ENCODE measurements around the gene SLC8A1.

SLC8A1 gene

DNA sequence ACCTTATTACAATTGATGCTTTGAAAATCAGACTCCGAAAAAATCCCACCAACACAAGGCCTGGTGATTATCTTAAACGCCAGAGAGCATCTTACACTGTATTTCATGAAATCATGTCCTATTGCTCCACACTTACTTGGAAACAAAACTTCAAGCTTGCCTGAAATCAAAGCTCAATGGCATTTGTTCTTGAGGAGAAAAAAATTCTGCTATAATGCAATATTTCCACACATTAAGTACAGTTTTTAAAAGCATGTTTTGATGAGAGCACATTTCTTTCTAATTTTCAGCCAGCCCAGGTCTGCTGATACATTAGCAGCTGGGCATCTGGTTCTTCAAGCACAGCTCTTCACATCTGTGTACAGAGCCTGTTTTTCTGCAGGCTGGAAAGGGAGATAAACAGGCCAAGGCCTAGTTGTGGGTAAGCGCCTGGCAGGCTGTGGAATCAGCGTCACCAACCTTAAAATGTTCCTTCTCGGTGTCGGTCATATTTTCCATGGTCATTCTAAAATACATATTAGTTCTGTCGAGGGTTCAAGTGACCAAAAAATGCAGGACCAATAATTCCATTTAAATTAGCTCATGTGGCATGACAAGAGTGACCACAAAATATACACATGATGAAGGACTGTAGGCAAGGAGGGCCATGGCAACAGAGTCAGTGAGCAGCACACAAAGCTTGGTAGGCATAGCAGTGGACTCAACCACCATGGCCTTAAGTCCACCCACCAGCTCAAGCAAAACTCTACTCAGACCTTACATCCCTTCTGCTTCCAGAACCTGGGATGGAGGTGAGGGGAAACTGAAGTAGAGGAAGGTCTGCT lies 20.9 kb downstream of the SLC8A1 start:
- H3K4me3 ChIP-seq (ENCODE audit: low read depth, low read length) = no peak overlapping the region

DNA sequence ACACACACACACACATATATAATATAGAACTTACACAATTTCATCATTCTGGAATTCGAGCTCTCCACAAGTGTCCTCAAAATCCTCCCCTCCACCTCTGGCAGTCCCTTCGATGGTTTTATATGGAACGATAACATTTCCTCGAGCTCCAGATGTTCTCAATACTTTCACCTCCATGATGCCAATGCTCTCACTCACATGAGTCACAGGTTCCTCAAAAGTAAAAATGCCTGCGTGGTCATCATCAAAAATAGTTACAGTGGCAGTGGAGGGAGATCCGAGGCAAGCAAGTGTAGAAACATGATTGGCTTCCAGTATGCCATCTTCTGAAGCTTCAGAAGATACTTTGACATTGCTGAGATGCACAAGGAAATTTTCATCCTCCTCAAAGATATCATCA lies 23.5 kb downstream of the SLC8A1 start:
- H3K4me3 ChIP-seq (ENCODE audit: low read depth, low read length) = no peak overlapping the region

- H3K4me3 ChIP-seq (ENCODE audit: low read depth, low read length) = no peak overlapping the region
Measured at GRCh38 chr2:40421631-40422297, 30.1 kb downstream of the SLC8A1 start.

GRCh38 chr2:40420478-40420877 lies 31.4 kb downstream of the SLC8A1 start:
- no peak overlapping the region for H3K4me3 ChIP-seq (ENCODE audit: low read depth, low read length)

DNA sequence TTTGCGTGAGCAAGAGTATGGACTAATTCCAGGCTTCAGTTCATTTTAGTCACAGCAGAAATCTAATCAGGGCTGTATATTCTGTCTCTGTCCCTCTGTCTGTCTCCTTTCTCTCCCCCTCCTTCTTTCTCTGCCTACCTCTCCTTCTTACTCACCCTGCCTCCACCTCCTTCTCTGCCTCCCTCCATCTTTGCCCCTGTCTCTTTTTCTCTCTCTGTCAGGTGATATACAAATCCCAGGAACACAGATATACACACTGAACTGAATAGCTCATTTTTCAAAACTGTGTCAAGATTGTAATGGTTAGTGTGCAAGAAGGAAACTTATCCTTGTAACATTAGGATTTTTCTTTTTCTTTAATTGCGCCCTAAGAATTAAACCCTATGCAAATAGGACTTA lies 32.5 kb downstream of the SLC8A1 start:
- no peak overlapping the region for H3K4me3 ChIP-seq (ENCODE audit: low read depth, low read length)

DNA sequence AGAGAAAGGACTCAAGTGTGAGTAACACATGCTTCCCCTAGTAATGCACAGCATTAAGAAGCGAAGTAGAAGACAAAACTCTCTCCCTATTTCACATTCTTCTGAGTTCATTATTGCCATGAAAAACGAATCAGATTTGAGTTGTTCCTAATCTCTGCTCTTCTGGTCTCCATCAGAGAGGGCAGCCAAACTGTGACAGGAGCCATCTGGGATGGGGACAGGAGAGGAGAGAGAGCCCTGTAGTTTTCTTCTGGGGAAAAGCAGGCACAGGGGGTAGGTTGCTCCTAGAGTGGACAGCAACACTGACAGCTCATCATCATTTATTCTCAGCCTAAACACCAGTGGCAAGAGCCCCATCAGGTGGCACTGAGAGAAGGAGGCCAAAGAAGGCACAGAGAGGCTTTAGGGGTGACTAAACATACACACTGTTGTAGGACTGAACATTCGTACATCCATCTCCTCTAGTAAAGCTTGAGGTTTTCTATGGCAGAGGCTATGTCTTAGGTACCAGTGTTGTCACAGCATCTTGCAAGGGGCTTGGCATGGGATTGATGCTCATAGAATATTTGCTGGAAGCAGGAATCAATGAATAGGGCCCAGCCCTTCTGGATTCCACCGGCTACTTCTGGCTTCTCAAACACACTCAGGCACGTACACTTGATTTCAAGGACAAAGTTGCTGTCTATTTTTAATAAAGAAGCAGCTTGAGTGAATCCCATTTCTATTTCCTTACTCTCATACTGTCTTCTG lies 33.1 kb downstream of the SLC8A1 start:
- H3K4me3 ChIP-seq (ENCODE audit: low read depth, low read length) = no peak overlapping the region

DNA sequence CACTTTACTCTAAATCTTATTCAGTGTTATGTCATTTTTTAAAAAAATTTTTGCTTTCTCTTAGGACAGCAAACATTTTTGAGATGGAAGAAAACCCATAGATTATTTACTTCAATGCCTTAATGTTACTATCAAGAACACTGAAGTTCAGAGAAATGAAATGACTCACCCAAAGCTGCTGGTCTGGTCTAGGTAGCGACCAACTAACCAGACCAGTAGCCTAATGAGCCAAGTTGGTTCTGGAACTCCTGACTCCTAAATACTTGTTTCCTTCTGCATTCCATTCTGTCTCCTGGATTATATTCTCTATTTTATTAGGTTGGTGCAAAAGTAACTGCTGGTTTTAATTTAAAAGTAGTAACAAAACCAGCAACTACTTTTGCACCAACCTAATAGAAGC lies 35.4 kb downstream of the SLC8A1 start:
- H3K4me3 ChIP-seq (ENCODE audit: low read depth, low read length) = no peak overlapping the region

DNA sequence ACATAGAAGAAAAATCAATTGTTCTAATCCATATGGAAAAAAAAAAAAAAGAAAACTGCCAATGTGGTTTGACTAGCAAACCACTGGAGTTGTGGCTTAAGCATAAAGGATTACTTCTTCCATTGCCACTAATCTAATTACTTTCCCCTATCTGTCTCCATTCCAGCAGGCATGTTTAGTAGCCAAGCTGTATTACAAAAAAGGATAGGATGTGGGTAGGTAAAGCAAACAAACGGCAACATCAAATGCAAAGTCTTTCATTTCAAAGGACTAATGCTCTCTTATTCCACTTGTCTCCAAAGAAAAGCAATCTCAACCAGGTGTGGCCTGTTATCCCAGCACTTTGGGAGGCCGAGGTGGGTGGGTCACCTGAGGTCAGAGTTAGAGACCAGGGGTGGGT lies 36.5 kb downstream of the SLC8A1 start:
- no peak overlapping the region for H3K4me3 ChIP-seq (ENCODE audit: low read depth, low read length)

DNA sequence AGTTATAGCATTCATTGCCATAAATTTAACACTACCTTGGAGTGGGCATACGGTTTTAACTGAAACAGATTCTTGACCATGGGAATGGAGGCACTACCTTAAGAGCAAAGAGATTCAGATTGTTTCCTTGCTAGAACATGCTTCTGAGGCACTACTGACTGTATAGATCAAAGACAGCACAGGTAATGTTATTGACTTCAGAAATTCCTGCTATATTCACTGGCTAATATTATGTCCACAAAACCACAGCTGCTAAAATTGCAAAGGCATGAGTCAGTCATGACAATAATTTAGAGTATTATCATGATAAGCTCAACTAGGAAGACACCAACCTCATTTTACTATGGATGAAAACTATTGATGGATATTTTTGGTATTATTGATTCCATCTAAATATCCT lies 39.4 kb downstream of the SLC8A1 start:
- no peak overlapping the region for H3K4me3 ChIP-seq (ENCODE audit: low read depth, low read length)

- no peak overlapping the region for H3K4me3 ChIP-seq (ENCODE audit: low read depth, low read length)
Measured at GRCh38 chr2:40410695-40411094, 41.2 kb downstream of the SLC8A1 start.

DNA sequence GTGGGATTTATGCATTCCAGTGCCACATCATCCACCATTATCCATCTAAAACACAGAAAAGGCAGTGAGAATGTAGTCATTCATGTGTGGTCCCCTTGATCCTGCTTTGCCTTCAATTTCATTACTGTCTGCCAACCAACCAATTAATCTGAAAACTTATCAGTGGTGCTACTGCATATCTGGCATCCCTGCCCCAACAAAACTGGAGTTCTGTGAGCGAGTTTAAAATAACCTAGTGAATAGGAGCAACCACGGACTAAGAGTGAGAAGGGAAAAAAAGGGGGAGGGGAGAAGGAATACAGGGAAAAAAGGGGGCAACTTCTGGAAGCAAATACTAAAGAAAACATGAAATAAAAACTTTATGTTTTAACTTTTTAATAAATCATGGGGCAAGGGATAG lies 42.2 kb downstream of the SLC8A1 start:
- H3K4me3 ChIP-seq (ENCODE audit: low read depth, low read length) = no peak overlapping the region

DNA sequence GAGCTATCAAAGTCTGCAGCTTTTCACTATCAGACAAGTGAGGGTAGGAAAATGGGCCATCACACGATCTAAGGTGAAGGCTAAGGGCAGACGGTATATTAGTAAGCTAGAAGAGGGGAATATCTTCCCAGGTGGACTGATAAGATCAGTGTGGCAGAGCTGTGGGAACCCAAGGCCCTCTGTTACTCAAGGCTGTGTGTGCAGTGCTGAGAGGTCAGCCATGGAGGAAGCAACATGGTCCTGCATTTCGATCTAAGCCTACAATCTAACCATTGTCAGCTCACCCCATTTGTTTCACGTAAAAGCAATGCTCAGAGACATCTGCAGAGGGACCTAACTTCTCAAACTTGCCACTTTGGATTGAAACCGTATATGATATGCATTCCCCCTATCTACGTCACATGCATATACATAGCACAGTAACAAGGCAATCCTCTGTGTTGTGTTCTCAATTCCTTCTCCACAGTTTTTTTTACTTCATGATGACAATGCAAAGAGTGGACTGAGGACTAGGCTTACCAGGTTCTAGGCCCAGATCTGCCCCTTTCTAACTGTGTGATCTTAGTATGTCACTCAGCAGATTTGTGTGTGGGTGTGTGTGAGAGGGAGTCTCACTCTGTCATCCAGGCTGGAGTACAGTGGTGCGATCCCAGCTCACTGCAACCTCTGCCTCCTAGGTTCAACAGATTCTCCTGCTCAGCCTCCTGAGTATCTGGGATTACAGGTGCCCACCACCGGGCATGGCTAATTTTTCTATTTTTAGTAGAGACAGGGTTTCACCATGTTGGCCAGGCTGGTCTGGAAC lies 45.2 kb downstream of the SLC8A1 start:
- no peak overlapping the region for H3K4me3 ChIP-seq (ENCODE audit: low read depth, low read length)

DNA sequence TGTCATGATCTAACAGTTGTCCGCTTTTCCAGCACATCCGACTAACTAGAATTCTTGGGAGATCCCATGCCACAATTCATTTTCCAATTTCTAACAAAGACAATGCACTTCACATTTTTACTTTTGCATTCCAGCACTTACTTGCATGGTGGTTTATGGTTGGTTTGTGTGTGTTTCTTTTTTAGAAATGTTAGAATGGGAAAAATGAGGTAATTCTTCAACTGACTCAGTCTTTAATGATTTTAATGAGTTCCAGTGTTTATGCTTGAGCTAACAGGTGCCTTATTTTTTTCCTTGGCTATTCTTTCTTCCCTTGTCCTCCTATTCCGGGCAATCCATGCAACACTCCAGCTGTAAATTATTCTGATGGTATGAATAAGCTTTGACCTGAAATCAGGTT lies 46.4 kb downstream of the SLC8A1 start:
- no peak overlapping the region for H3K4me3 ChIP-seq (ENCODE audit: low read depth, low read length)

GRCh38 chr2:40404517-40404916 lies 47.4 kb downstream of the SLC8A1 start:
- H3K4me3 ChIP-seq (ENCODE audit: low read depth, low read length) = no peak overlapping the region

- H3K4me3 ChIP-seq (ENCODE audit: low read depth, low read length) = no peak overlapping the region
Measured at GRCh38 chr2:40403233-40403836, 48.6 kb downstream of the SLC8A1 start.

- no peak overlapping the region for H3K4me3 ChIP-seq (ENCODE audit: low read depth, low read length)
Measured at GRCh38 chr2:40401896-40402295, 50.0 kb downstream of the SLC8A1 start.

DNA sequence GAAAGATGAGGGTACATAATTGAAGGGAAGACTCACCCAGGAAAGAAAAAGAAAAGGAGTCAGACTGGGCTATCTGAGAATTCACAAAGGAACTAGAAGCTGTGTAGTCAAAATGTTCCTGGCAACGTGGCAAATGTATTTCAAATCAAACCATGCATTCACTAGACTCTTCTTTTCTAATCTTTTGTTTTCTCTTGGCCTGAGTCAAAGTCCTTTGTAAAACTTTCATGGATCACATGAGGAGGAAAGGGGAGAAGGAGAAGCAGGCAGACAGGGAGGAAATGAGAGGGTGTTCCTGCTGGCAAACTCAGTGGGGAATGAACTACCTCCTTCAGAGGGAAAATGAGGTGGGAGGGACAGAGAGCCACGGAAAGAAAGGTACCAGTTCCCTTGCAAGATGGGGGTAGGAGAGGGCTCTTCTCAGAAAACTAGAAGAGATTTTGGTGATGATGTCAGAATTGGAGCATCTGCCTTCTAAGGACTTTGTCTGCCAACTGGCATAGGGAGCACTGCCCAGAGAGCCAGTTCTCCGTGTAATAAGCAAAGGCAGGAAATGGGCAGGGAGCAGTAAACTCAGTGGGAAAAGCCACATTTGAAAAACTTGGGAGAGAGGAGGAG lies 51.4 kb downstream of the SLC8A1 start:
- H3K4me3 ChIP-seq (ENCODE audit: low read depth, low read length) = no peak overlapping the region

DNA sequence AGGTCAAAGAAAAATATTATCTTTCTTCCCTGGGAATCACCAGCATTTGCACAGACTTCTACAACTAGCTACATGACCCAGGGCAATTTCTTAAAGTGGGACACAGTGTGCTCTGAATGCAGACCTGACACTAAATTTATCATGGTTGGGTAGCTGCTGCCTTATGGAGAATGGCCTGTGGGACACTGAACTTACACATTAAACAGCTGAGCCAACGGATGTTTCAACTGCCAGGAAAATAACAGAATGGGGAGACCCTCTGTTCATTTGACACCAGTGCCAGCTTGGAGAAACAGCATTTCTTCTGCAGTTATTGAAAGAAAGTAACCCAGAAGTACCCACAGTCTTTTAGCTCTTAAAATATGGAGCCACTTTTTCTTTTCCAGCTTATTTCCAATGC lies 54.1 kb downstream of the SLC8A1 start:
- H3K4me3 ChIP-seq (ENCODE audit: low read depth, low read length) = no peak overlapping the region

DNA sequence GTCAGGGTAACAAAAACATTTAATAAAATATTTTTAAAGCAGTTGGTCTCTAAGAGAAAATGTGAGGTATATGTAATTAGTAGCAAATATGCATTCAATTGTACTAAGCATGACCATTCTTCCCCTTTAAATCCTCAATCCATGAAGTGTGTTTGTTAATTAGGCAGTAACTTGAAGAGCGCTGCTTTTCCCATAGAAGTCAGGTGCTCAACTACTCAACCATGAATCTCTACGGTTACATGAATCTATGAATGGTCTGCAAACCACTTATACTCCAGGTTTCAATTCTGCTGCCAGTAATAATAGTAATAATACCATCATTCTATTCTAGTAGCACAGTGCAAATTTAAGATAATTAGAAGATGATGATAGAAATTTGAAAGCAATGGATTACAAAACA lies 55.8 kb downstream of the SLC8A1 start:
- H3K4me3 ChIP-seq (ENCODE audit: low read depth, low read length) = no peak overlapping the region
